SK-N-SH (cell line): Measurements from ENCODE around the gene SNX15. TPM values are rescaled to one million over a fixed set of nuclear protein-coding genes. Genes with fewer than 3 reads are reported as not detected.
A peak's percentile ranks its signal among the peaks of the same experiment; 100 is the strongest.

Source experiments
- CTCF ChIA-PET: fragments of 300-600, 350-600 bp; formaldehyde crosslinking; extraction: SDS; loops from one replicate; lab custom pipeline; 2021; lab: Yijun Ruan, JAX
- POLR2A ChIA-PET: fragments of 350-600 bp; sonication (Branson Sonifier 250); formaldehyde crosslinking; extraction: SDS; loops from one replicate; lab custom pipeline; 2020; ENCODE audit warnings: antibody characterized with exemption, inconsistent platforms; lab: Yijun Ruan, JAX
- DNase-seq: peaks from one replicate; pipeline ENCODE4 v3.0.0; 2012
- H2AFZ ChIP-seq: fragments of 200-600 bp; sonication (generic); 2 replicates; pipeline ENCODE4 v1.8.1; 2016; ENCODE audit warnings: antibody characterized with exemption, mild to moderate bottlenecking, low read depth
- H3F3A ChIP-seq: fragments of 200-600 bp; sonication (generic); replicated peaks from 2 replicates; pipeline ENCODE3; 2016; ENCODE audit warnings: antibody characterized with exemption, mild to moderate bottlenecking; ENCODE audit not compliant: insufficient read depth
- H3K27ac ChIP-seq, 2 experiments: fragments of 200-500 bp in 1 of 2; fragments of 200-600 bp in 1 of 2; sonication (Bioruptor generic) in 1 of 2; sonication (generic), shearing (Covaris generic) in 1 of 2; 2 replicates each; pipeline versions ENCODE4 v1.5.1 to v1.6.1; 2014 to 2016; ENCODE audit warnings: low read depth in 2 of 2, inconsistent platforms in 1 of 2, low read length in 1 of 2, mild to moderate bottlenecking in 1 of 2, mixed read lengths in 1 of 2
- H3K27me3 ChIP-seq: fragments of 200-600 bp; sonication (generic), shearing (Covaris generic); 2 replicates; pipeline ENCODE4 v1.6.1; 2016; ENCODE audit warnings: mixed run types; ENCODE audit not compliant: insufficient read depth
- H3K36me3 ChIP-seq, 2 experiments: fragments of 200-500 bp in 1 of 2; fragments of 200-600 bp in 1 of 2; sonication (Bioruptor generic) in 1 of 2; sonication (generic) in 1 of 2; replicated peaks in 1 of 2; 2 replicates each; pipeline versions ENCODE3 to v1.5.1; 2014 to 2016; ENCODE audit warnings: low read length in 1 of 2, mild to moderate bottlenecking in 1 of 2; ENCODE audit not compliant: insufficient read depth in 2 of 2, control insufficient read depth in 1 of 2
- H3K4me1 ChIP-seq, 2 experiments: fragments of 200-500 bp in 1 of 2; fragments of 200-600 bp in 1 of 2; sonication (Bioruptor generic) in 1 of 2; sonication (generic), shearing (Covaris generic) in 1 of 2; 2 replicates each; pipeline versions ENCODE4 v1.5.1 to v1.6.1; 2014 to 2016; ENCODE audit warnings: low read depth in 1 of 2, low read length in 1 of 2, mixed run types in 1 of 2; ENCODE audit not compliant: insufficient read depth in 2 of 2, control insufficient read depth in 1 of 2
- H3K4me2 ChIP-seq: fragments of 200-600 bp; sonication (generic), shearing (Covaris generic); 2 replicates; pipeline ENCODE4 v1.6.1; 2017; ENCODE audit warnings: mixed run types
- H3K4me3 ChIP-seq, 2 experiments: fragments of 200-500 bp in 1 of 2; fragments of 200-600 bp in 1 of 2; sonication (Bioruptor generic) in 1 of 2; sonication (generic), shearing (Covaris generic) in 1 of 2; 2 replicates each; pipeline versions ENCODE4 v1.5.1 to v1.8.1; 2014 to 2016; ENCODE audit warnings: low read depth in 2 of 2, inconsistent platforms in 1 of 2, low read length in 1 of 2, mild to moderate bottlenecking in 1 of 2, mixed read lengths in 1 of 2, moderate library complexity in 1 of 2
- H3K79me2 ChIP-seq: fragments of 200-600 bp; sonication (generic); 2 replicates; pipeline ENCODE4 v1.8.1; 2017; ENCODE audit warnings: mild to moderate bottlenecking; ENCODE audit not compliant: insufficient read depth
- H3K9ac ChIP-seq: fragments of 200-600 bp; sonication (generic); 2 replicates; pipeline ENCODE4 v1.6.1; 2017; ENCODE audit warnings: mixed run types
- H3K9me2 ChIP-seq: fragments of 200-600 bp; sonication (generic); 2 replicates; pipeline ENCODE4 v1.6.1; 2017; ENCODE audit warnings: mixed run types
- H3K9me3 ChIP-seq: fragments of 200-600 bp; sonication (generic); 2 replicates; pipeline ENCODE4 v1.6.1; 2017; ENCODE audit warnings: mixed run types, mild to moderate bottlenecking, moderate library complexity
- H4K20me1 ChIP-seq: fragments of 200-600 bp; sonication (generic); 2 replicates; pipeline ENCODE4 v1.6.1; 2017; ENCODE audit warnings: mild to moderate bottlenecking, mixed run types; ENCODE audit not compliant: insufficient read depth
- CHD2 ChIP-seq: fragments of 150-350 bp; IDR thresholded peaks from 2 replicates; pipeline ENCODE4 v1.6.1; 2018; ENCODE audit warnings: low read length; ENCODE audit not compliant: partially characterized antibody
- ELF1 ChIP-seq: IDR thresholded peaks from 2 replicates; pipeline ENCODE4 v1.4.0; 2012
- EP300 ChIP-seq, 2 experiments: IDR thresholded peaks; 2 replicates each; pipeline versions ENCODE4 v1.4.0 to v1.6.1; 2012; ENCODE audit warnings: borderline replicate concordance in 1 of 2, low read depth in 1 of 2, low read length in 1 of 2
- EZH2phosphoT487 ChIP-seq: fragments of 200-600 bp; sonication (generic); IDR thresholded peaks from 2 replicates; pipeline ENCODE4 v1.6.1; 2017; ENCODE audit warnings: low read depth, mixed run types, mild to moderate bottlenecking, antibody characterized with exemption, moderate library complexity, borderline replicate concordance
- GATA2 ChIP-seq: sonication (generic); formaldehyde crosslinking; IDR thresholded peaks from 2 replicates; pipeline ENCODE4 v1.5.0; 2020; ENCODE audit warnings: mild to moderate bottlenecking, missing genetic modification reagents
- MEF2A ChIP-seq: IDR thresholded peaks from 2 replicates; pipeline ENCODE4 v1.4.0; 2012; ENCODE audit warnings: low read depth, borderline replicate concordance
- NFIC ChIP-seq: IDR thresholded peaks from 2 replicates; pipeline ENCODE4 v1.4.0; 2012; ENCODE audit warnings: borderline replicate concordance
- POLR2AphosphoS5 ChIP-seq: IDR thresholded peaks from 2 replicates; pipeline ENCODE4 v1.6.1; 2012; ENCODE audit warnings: low read depth, low read length
- RFX5 ChIP-seq: IDR thresholded peaks from 2 replicates; pipeline ENCODE4 v1.6.1; 2012; ENCODE audit warnings: mild to moderate bottlenecking, improper control_type of control experiment, low read length
- RXRA ChIP-seq: IDR thresholded peaks from 2 replicates; pipeline ENCODE4 v1.4.0; 2012; ENCODE audit warnings: low read depth, mild to moderate bottlenecking, borderline replicate concordance
- SIN3A ChIP-seq: IDR thresholded peaks from 2 replicates; pipeline ENCODE4 v1.6.1; 2012; ENCODE audit warnings: low read depth, mild to moderate bottlenecking, low read length, moderate library complexity, borderline replicate concordance
- SMC3 ChIP-seq: IDR thresholded peaks from 2 replicates; pipeline ENCODE4 v1.6.1; 2012; ENCODE audit warnings: low read depth, low read length, improper control_type of control experiment
- TAF1 ChIP-seq: IDR thresholded peaks from 2 replicates; pipeline ENCODE4 v1.6.1; 2012; ENCODE audit warnings: low read depth, mild to moderate bottlenecking, low read length, moderate library complexity, borderline replicate concordance
- TCF12 ChIP-seq: IDR thresholded peaks from 2 replicates; pipeline ENCODE4 v1.4.0; 2012
- TEAD4 ChIP-seq: IDR thresholded peaks from 2 replicates; pipeline ENCODE4 v1.4.0; 2012; ENCODE audit warnings: mild to moderate bottlenecking, borderline replicate concordance; ENCODE audit not compliant: insufficient read depth
- YY1 ChIP-seq: IDR thresholded peaks from 2 replicates; pipeline ENCODE4 v1.4.0; 2012; ENCODE audit warnings: low read depth, mild to moderate bottlenecking
- ZBTB33 ChIP-seq: IDR thresholded peaks from 2 replicates; pipeline ENCODE4 v1.4.0; 2012; ENCODE audit warnings: low read depth, borderline replicate concordance
- WGBS: methylation state at CpG from one replicate; pipeline ENCODE4 v1.1.6; 2017; ENCODE audit warnings: low lambda C conversion rate; 5-methylcytosine and 5-hydroxymethylcytosine counted together
- polyA plus RNA-seq, 3 experiments: library from polyadenylated mRNA; depleted of rRNA; stranded (reverse); fragments of >200 nt; gene quantifications; 2 replicates each; pipeline ENCODE4 v1.2.3, GENCODE V29; 2012

Gene SNX15
- polyA plus RNA-seq, 1 of the 3 experiments (the other 2 are of a cell fraction) = 17.2 TPM

- ChIA-PET CTCF (interaction anchor here (1.5 to 2.6 kb wide), 2 partner anchors 27 to 69 kb away, joined by 6 to 11 read pairs; partner anchors contain the start of gene ARL2), POLR2A (interaction anchor here (1.0 kb wide), 1 partner anchor 35 kb away, joined by 3 read pairs; no protein-coding TSS in a partner anchor)
- H3K4me1 ChIP-seq = peaks cover 8 to 20% of the 10 kb centered on the region in 2 experiments
- peak; percentile 24 for DNase-seq
- peak overlapping the region; percentile 86; the same call in 1 of the 2 replicates for H2AFZ ChIP-seq
- H3K9me2 ChIP-seq = no peaks in the 10 kb centered on the region
- peak overlapping the region; percentile 87 to 92 for H3K4me3 ChIP-seq
- 2% methylated on average over 12 of the region's 13 CpGs for WGBS
- peaks cover 4% of the 10 kb centered on the region for H3F3A ChIP-seq
- peak overlapping the region; percentile 83 for H3K4me2 ChIP-seq
- H3K9ac ChIP-seq = peak overlapping the region; percentile 89
- no peaks in the 10 kb centered on the region for H3K9me3 ChIP-seq
- H3K79me2 ChIP-seq = peaks cover 72% of the 10 kb centered on the region
- peaks cover 18 to 31% of the 10 kb centered on the region in 2 experiments for H3K36me3 ChIP-seq
- H3K27me3 ChIP-seq = no peaks in the 10 kb centered on the region
- TF ChIP-seq TEAD4 = no peak
- no peak for TF ChIP-seq SIN3A
- TF ChIP-seq NFIC = no peak
- TF ChIP-seq TAF1 = no peak
- TF ChIP-seq SMC3 = no peak
- TF ChIP-seq RFX5 = no peak
- no peak for TF ChIP-seq CHD2
- TF ChIP-seq ZBTB33 = no peak
- no peak for TF ChIP-seq YY1
- no peak for TF ChIP-seq RXRA
- no peak for TF ChIP-seq ELF1
- no peak for TF ChIP-seq MEF2A
- TF ChIP-seq POLR2AphosphoS5 = no peak
- TF ChIP-seq EP300 (IDR thresholded peaks at IDR 0.05; ENCODE audit: borderline replicate concordance in 1 of 2, low read depth in 1 of 2, low read length in 1 of 2) = no peak
- no peak for TF ChIP-seq TCF12
- TF ChIP-seq EZH2phosphoT487 = no peak
- no peak for TF ChIP-seq GATA2 (CRISPR knock-in tag)
- H4K20me1 ChIP-seq = no peaks in the 10 kb centered on the region; the same call in 1 of the 2 replicates
- peak overlapping the region; percentile 74 to 88; a peak in 3 of 4 replicates for H3K27ac ChIP-seq
These were observed 56.0 kb downstream of the SNX15 start for GRCh38 chr11:65083134-65083833.
